Panc1 (cell line): ENCODE data around the gene HSBP1.

Experiments used
- CTCF ChIP-seq: fragments of 450-650 bp; IDR thresholded peaks from 2 replicates; pipeline ENCODE4 v1.5.1; 2017; ENCODE audit warnings: mild to moderate bottlenecking
- POLR2AphosphoS5 ChIP-seq: IDR thresholded peaks from 2 replicates; pipeline ENCODE4 v1.6.1; 2012; ENCODE audit warnings: mild to moderate bottlenecking, low read depth, low read length, moderate library complexity

- TF ChIP-seq CTCF = no peak
- no peak for TF ChIP-seq POLR2AphosphoS5
Observed at GRCh38 chr16:83817022-83817421, 9.2 kb downstream of the HSBP1 start.
